PC-9 (cell line): ENCODE measurements around the gene IL15.

Source experiments
- CTCF ChIP-seq: fragments of 200-600 bp; sonication (generic); conservative IDR thresholded peaks from 2 replicates; pipeline ENCODE4 v1.6.1; 2017; ENCODE audit warnings: mixed run types, antibody characterized with exemption, mild to moderate bottlenecking, moderate library complexity
- EZH2 ChIP-seq: fragments of 200-600 bp; sonication (generic); IDR thresholded peaks from 2 replicates; pipeline ENCODE4 v1.8.0; 2017; ENCODE audit warnings: antibody characterized with exemption, low read depth

GRCh38 chr4:141654098-141654497, 17.7 kb downstream of the IL15 start:
- TF ChIP-seq CTCF (peak; percentile 27; the same call in 1 of the 2 replicates), EZH2 (no peak)
